Lung (tissue), 12 donors: ENCODE data around the gene RBM20. TPM values are rescaled to one million over a fixed set of nuclear protein-coding genes. Genes with fewer than 3 reads are reported as not detected.
A peak's percentile ranks its signal among the peaks of the same experiment; 100 is the strongest.

Source experiments
- ATAC-seq: fragments of 200-7000 bp; cut with Tn5 transposase; one replicate; pipeline ENCODE4 v1.9.1; 2020; ENCODE audit warnings: moderate number of reproducible peaks; ENCODE audit not compliant: insufficient read depth, low FRiP score
- DNase-seq, 3 donors: peaks; one replicate each; pipeline ENCODE4 v3.0.0-alpha.2; 2013 to 2017
- H3K27ac ChIP-seq, 2 donors: one replicate each; pipeline ENCODE4 v1.5.1; 2013; ENCODE audit warnings: mild to moderate bottlenecking in 2 of 2, moderate library complexity in 2 of 2, control low read depth in 1 of 2, inconsistent platforms in 1 of 2, low read depth in 1 of 2, low read length in 1 of 2
- H3K27me3 ChIP-seq, 3 donors: one replicate each; pipeline ENCODE4 v1.5.1; 2013; ENCODE audit warnings: low read length in 2 of 3; ENCODE audit not compliant: control insufficient read depth in 3 of 3, insufficient read depth in 3 of 3
- H3K36me3 ChIP-seq, 4 donors: one replicate each; pipeline ENCODE4 v1.5.1; 2013; ENCODE audit warnings: low read length in 4 of 4, mild to moderate bottlenecking in 1 of 4, moderate library complexity in 1 of 4; ENCODE audit not compliant: control insufficient read depth in 4 of 4, insufficient read depth in 4 of 4
- H3K4me1 ChIP-seq, 5 donors: one replicate each; pipeline ENCODE4 v1.5.1; 2013; ENCODE audit warnings: low read length in 5 of 5, mild to moderate bottlenecking in 2 of 5, moderate library complexity in 1 of 5; ENCODE audit not compliant: control insufficient read depth in 5 of 5, insufficient read depth in 5 of 5
- H3K4me3 ChIP-seq: one replicate; pipeline ENCODE4 v1.5.1; 2013; ENCODE audit warnings: mild to moderate bottlenecking, control low read depth, moderate library complexity
- H3K9ac ChIP-seq, 2 donors: one replicate each; pipeline ENCODE4 v1.5.1; 2013; ENCODE audit warnings: low read length in 2 of 2, control low read depth in 1 of 2; ENCODE audit not compliant: insufficient read depth in 1 of 2
- H3K9me3 ChIP-seq, 4 donors: one replicate each; pipeline ENCODE4 v1.5.1; 2013; ENCODE audit warnings: low read length in 3 of 4, mild to moderate bottlenecking in 1 of 4, moderate library complexity in 1 of 4; ENCODE audit not compliant: control insufficient read depth in 4 of 4, insufficient read depth in 3 of 4
- WGBS, 2 donors: extraction: QIAGEN DNeasy Blood & Tissue Kit; methylation state at CpG; one replicate each; pipeline ENCODE4 v1.1.7; 2013; 5-methylcytosine and 5-hydroxymethylcytosine counted together
- polyA plus RNA-seq, 2 donors: library from polyadenylated mRNA; stranded (reverse); fragments of 200-250 nt; gene quantifications; one replicate each; pipeline ENCODE4 v1.2.1, GENCODE V29; 2013
- total RNA-seq, 2 donors: library from RNA; depleted of rRNA in 1 of 2; stranded (reverse); fragments of >200 nt in 1 of 2; gene quantifications; one replicate each; pipeline ENCODE4 v1.2.1, GENCODE V29; 2014 to 2021
- TF ChIP-seq, protein P1 (sequence below): IDR thresholded peaks from 2 replicates; pipeline ENCODE4 v1.5.1; 2012; ENCODE audit warnings: mild to moderate bottlenecking; ENCODE audit errors: control extremely low read depth, extremely low read depth
- donor health status: control.
- donor health status: control.
- donor health status: Bipolar disorder and iron deficiency.
- donor health status: healthy.
- donor health status: DM: yes; HTN: yes; CAD: no.

RBM20 gene
- total and polyA plus RNA-seq, 4 donors, result 0.25 to 3.3 (median 0.66) TPM

DNA sequence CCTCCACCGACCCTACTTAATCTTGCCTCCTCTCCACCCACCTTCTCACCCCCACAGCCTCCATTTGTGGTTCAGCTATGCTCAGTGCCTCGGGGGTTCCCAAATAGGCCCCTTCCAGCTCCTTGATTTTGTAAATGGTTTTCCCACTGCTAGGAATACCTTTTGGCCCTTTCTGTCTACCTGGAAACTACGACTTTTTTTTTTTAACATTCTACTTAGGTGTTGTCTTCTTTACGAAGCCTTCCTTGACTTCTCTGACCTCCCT lies 200.4 kb downstream of the RBM20 start:
- DNase-seq (no peak), ATAC-seq (no peak)
- no peak overlapping the region for H3K9ac ChIP-seq
- H3K27ac ChIP-seq, result no peak overlapping the region
- H3K36me3 ChIP-seq, result no peaks in the 10 kb centered on the region
- H3K27me3 ChIP-seq, result no peaks in the 10 kb centered on the region
- WGBS, 2 donors, result 91 to 97% methylated on average over 4 of the region's 4 CpGs
- H3K4me3 ChIP-seq, result no peak overlapping the region
- TF ChIP-seq, protein P1, sequence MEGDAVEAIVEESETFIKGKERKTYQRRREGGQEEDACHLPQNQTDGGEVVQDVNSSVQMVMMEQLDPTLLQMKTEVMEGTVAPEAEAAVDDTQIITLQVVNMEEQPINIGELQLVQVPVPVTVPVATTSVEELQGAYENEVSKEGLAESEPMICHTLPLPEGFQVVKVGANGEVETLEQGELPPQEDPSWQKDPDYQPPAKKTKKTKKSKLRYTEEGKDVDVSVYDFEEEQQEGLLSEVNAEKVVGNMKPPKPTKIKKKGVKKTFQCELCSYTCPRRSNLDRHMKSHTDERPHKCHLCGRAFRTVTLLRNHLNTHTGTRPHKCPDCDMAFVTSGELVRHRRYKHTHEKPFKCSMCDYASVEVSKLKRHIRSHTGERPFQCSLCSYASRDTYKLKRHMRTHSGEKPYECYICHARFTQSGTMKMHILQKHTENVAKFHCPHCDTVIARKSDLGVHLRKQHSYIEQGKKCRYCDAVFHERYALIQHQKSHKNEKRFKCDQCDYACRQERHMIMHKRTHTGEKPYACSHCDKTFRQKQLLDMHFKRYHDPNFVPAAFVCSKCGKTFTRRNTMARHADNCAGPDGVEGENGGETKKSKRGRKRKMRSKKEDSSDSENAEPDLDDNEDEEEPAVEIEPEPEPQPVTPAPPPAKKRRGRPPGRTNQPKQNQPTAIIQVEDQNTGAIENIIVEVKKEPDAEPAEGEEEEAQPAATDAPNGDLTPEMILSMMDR, result no peak
- H3K9me3 ChIP-seq, result peaks cover 0 to 1% (median 0%) of the 10 kb centered on the region in 4 donors
- H3K4me1 ChIP-seq, result peaks cover 0 to 6% (median 4%) of the 10 kb centered on the region in 5 donors

DNA sequence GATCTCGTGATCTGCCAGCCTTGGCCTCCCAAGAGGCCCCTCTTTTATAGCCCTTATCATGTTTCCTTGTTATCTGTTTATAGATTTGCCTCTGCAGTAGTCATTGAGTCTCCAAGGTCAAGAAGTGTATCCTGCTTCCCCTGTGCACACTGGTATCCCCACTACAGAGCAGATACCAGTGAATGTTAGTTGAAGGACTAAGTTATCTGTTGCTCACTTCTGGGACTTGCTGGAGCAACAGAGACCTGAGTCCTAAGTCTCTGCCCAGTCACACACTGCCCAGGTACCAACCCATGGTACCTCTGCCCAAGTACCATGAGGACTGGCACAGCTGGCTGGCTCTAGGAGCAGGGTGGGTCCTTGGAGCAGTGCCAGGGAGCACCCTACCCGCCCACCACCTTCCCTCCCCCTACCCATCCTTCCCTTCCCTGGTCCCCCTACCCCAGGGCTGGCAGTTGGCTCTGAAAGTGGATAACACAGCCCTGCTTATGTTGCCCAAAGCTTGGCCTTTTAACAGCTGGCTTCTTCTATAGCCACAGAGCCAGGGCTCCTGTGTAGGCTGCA lies 201.1 kb downstream of the RBM20 start:
- Histone ChIP-seq H3K27ac (no peak overlapping the region), H3K4me3 (no peak overlapping the region), H3K9ac (no peak overlapping the region), H3K4me1 (peaks cover 0 to 6% (median 4%) of the 10 kb centered on the region in 5 donors), H3K9me3 (peaks cover 0 to 1% (median 0%) of the 10 kb centered on the region in 4 donors), H3K36me3 (no peaks in the 10 kb centered on the region), H3K27me3 (no peaks in the 10 kb centered on the region)
- WGBS, 2 donors, result 83 to 97% methylated on average over 2 of the region's 2 CpGs
- TF ChIP-seq, protein P1, result no peak
- ATAC-seq (no peak), DNase-seq (no peak)

DNA sequence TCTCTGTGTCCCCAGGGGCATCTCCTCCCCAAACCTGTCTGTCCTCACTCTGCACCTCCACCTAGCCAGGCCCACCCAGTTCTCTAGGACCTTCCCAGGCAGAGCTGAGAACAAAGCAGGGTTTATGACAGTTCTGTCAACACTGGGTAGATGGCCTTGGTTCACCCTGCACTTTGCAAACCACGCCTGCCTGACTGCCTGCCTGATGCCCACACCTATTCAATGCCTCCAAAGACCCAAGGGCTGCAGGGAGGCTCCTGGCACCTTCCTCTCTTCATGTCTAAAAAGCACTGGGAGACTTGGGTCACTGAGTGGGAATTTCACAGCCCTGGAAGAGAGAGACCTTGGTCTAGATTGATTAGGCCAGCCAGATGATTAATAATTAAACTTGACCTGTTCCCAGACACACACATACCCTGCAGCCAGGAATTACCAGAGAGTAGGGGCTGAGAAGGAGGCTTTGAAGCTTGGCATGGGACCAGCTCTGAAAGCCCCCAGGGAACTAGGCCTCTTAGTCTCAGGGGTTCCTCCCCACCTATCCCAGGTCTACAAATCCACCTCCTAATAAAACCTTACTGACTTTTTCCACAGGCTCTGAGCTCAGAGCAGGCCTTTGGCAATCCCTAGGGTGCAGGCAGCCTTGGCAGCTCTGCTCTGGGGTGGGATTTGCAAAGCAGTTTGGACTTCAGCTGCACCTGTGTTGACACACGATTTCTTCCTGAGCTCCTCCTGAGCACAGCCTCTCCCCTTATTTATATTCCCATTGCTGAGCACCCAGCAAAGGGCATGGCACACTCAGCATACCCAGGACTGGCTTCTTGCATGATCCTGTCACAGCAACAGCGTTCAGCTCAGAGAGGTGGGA lies 201.9 kb downstream of the RBM20 start:
- peaks cover 0 to 1% (median 0%) of the 10 kb centered on the region in 4 donors for H3K9me3 ChIP-seq
- no peak overlapping the region for H3K4me3 ChIP-seq
- H3K27me3 ChIP-seq, result no peaks in the 10 kb centered on the region
- peak in 1 of 3 donors; percentile 51 for DNase-seq
- no peak overlapping the region for H3K27ac ChIP-seq
- no peak overlapping the region for H3K9ac ChIP-seq
- ATAC-seq, result no peak
- WGBS, 2 donors, result 78 to 85% methylated on average over 3 of the region's 3 CpGs
- peaks cover 0 to 6% (median 4%) of the 10 kb centered on the region in 5 donors for H3K4me1 ChIP-seq
- no peaks in the 10 kb centered on the region for H3K36me3 ChIP-seq
- TF ChIP-seq, protein P1, result no peak
